Naive thymus-derived CD4-positive, alpha-beta T cell (primary cell): ENCODE results near the gene DENND4A. TPM values are rescaled to one million over a fixed set of nuclear protein-coding genes. Genes with fewer than 3 reads are reported as not detected.
A peak's percentile ranks its signal among the peaks of the same experiment; 100 is the strongest.

ENCODE experiments used
- ATAC-seq: fragments of 150-1000 bp; cut with Tn5 transposase; 2 replicates; pipeline ENCODE4 v1.10.0; 2021; ENCODE audit warnings: mild to moderate bottlenecking, moderate library complexity
- CTCF ChIA-PET: fragments of 350-600 bp; sonication (Branson Sonifier 250); formaldehyde crosslinking; loops from one replicate; lab custom pipeline; 2021; ENCODE audit warnings: antibody characterized with exemption; lab: Charles Lee
- POLR2A ChIA-PET: fragments of 350-600 bp; sonication (Branson Sonifier 250); formaldehyde crosslinking; loops from one replicate; lab custom pipeline; 2021; ENCODE audit warnings: antibody characterized with exemption, inconsistent platforms; lab: Charles Lee
- DNase-seq, 9 donors: peaks; one replicate each; pipeline versions ENCODE4 v3.0.0 to v3.0.0-alpha.2; 2020 to 2022; ENCODE audit warnings: mixed read lengths in 1 of 9
- H3K27ac ChIP-seq: one replicate; pipeline ENCODE4 v1.7.0; 2013; ENCODE audit warnings: mild to moderate bottlenecking, low read depth, low read length, moderate library complexity
- H3K27me3 ChIP-seq, 2 donors: one replicate each; pipeline ENCODE4 v1.7.0; 2013; ENCODE audit warnings: low read length in 2 of 2, mild to moderate bottlenecking in 2 of 2, moderate library complexity in 2 of 2; ENCODE audit not compliant: control insufficient read depth in 2 of 2, insufficient read depth in 2 of 2
- H3K36me3 ChIP-seq, 3 experiments: 1 replicate in 2 of 3; 2 replicates in 1 of 3; pipeline ENCODE4 v1.7.0; 2013; ENCODE audit warnings: low read length in 3 of 3, mild to moderate bottlenecking in 3 of 3, moderate library complexity in 1 of 3; ENCODE audit not compliant: insufficient read depth in 3 of 3, control insufficient read depth in 2 of 3
- H3K4me1 ChIP-seq, 2 donors: one replicate each; pipeline ENCODE4 v1.7.0; 2013; ENCODE audit warnings: low read length in 2 of 2, mild to moderate bottlenecking in 2 of 2, moderate library complexity in 1 of 2; ENCODE audit not compliant: control insufficient read depth in 2 of 2, insufficient read depth in 2 of 2
- H3K4me3 ChIP-seq: 2 replicates; pipeline ENCODE4 v1.7.0; 2013; ENCODE audit warnings: mild to moderate bottlenecking, low read length
- H3K9me3 ChIP-seq, 3 experiments: 1 replicate in 2 of 3; 2 replicates in 1 of 3; pipeline ENCODE4 v1.7.0; 2013; ENCODE audit warnings: low read length in 3 of 3; ENCODE audit not compliant: control insufficient read depth in 2 of 3
- H3K27ac Mint-ChIP-seq, 9 donors: one replicate each; pipeline ENCODE4 v1.8.0; 2020 to 2022; ENCODE audit warnings: mixed read lengths in 9 of 9, mild to moderate bottlenecking in 8 of 9, moderate library complexity in 5 of 9, inconsistent platforms in 2 of 9
- H3K27me3 Mint-ChIP-seq, 5 donors: one replicate each; pipeline ENCODE4 v1.8.0; 2021 to 2022; ENCODE audit warnings: mixed read lengths in 5 of 5, mild to moderate bottlenecking in 1 of 5
- H3K36me3 Mint-ChIP-seq, 5 donors: one replicate each; pipeline ENCODE4 v1.8.0; 2020 to 2022; ENCODE audit warnings: mixed read lengths in 5 of 5, mild to moderate bottlenecking in 3 of 5, inconsistent platforms in 1 of 5
- H3K4me1 Mint-ChIP-seq, 7 donors: one replicate each; pipeline ENCODE4 v1.8.0; 2020 to 2022; ENCODE audit warnings: mixed read lengths in 7 of 7, mild to moderate bottlenecking in 3 of 7, inconsistent platforms in 1 of 7
- H3K4me3 Mint-ChIP-seq, 10 donors: one replicate each; pipeline ENCODE4 v1.8.0; 2020 to 2022; ENCODE audit warnings: mild to moderate bottlenecking in 10 of 10, mixed read lengths in 10 of 10, moderate library complexity in 6 of 10, inconsistent platforms in 2 of 10
- H3K9me3 Mint-ChIP-seq, 11 donors: one replicate each; pipeline ENCODE4 v1.8.0; 2020 to 2022; ENCODE audit warnings: mixed read lengths in 11 of 11, mild to moderate bottlenecking in 4 of 11, inconsistent platforms in 1 of 11, moderate library complexity in 1 of 11
- intact Hi-C, 2 donors: fragments of 100-400 bp; cut with micrococcal nuclease; formaldehyde crosslinking; loops; one replicate each; pipeline ENCODE4 v1.15.1; 2023
- polyA plus RNA-seq, 2 donors: library from polyadenylated mRNA; unstranded; fragments of 300-500 nt; fragmentation: Illumina TruSeq; gene quantifications; one replicate each; pipeline ENCODE4 v1.2.3, GENCODE V29; 2021
- total RNA-seq, 6 experiments: library from RNA in 5 of 6; stranded (reverse) in 5 of 6; gene quantifications; 1 replicate in 5 of 6; 2 replicates in 1 of 6; pipeline ENCODE4 v1.2.3 and lab custom pipeline; 2021 to 2026

DENND4A gene
- total and polyA plus RNA-seq, 7 experiments from 2014 or later = 14.1 to 67.9 (median 59.1) TPM

GRCh38 chr15:65829130-65829764 lies 37.2 kb upstream of the DENND4A start:
- Histone ChIP-seq H3K27ac (peak overlapping the region; percentile 78), H3K36me3 (no peaks in the 10 kb centered on the region), H3K4me3 (peak overlapping the region; percentile 39), H3K4me1 (peaks cover 51 to 60% of the 10 kb centered on the region in 2 donors), H3K27me3 (no peaks in the 10 kb centered on the region), H3K9me3 (no peaks in the 10 kb centered on the region)
- Mint-ChIP-seq H3K27ac (peak overlapping the region; percentile 90 to 99 (median 96)), H3K27me3 (no peaks in the 10 kb centered on the region), H3K9me3 (no peaks in the 10 kb centered on the region), H3K36me3 (peaks cover 0 to 5% (median 0%) of the 10 kb centered on the region in 5 donors), H3K4me3 (peak overlapping the region; percentile 52 to 84 (median 74)), H3K4me1 (peaks cover 45 to 81% (median 64%) of the 10 kb centered on the region in 7 donors)
- ATAC-seq (peak; percentile 65), DNase-seq (peak in 7 of 9 donors; percentile 37 to 73 (median 61))
- intact Hi-C loops = loop anchor here (1.0 to 2.0 kb wide), 7 partner anchors 22 to 218 kb away; partner anchors contain the start of genes INTS14 (in 1 of the 2) and RAB11A (in 1 of the 2)
- ChIA-PET CTCF (interaction anchor here (0.7 to 1.4 kb wide), 12 partner anchors 9 to 188 kb away, joined by 3 to 9 read pairs (median 4); partner anchors contain the start of gene DENND4A), POLR2A (interaction anchor here (0.6 to 1.5 kb wide), 9 partner anchors 10 to 60 kb away, joined by 4 to 31 read pairs (median 5); partner anchors contain the start of genes DENND4A and RAB11A)

GRCh38 chr15:65828585-65828984 lies 36.5 kb upstream of the DENND4A start:
- H3K4me1 ChIP-seq = peaks cover 44 to 57% of the 10 kb centered on the region in 2 donors

GRCh38 chr15:65827065-65827464 lies 35.0 kb upstream of the DENND4A start:
- Histone ChIP-seq H3K4me1 (peaks cover 31 to 42% of the 10 kb centered on the region in 2 donors), H3K9me3 (no peaks in the 10 kb centered on the region), H3K27ac (peak overlapping the region; percentile 78), H3K4me3 (peak overlapping the region; percentile 25), H3K27me3 (no peaks in the 10 kb centered on the region), H3K36me3 (no peaks in the 10 kb centered on the region)
- ATAC-seq (peak; percentile 32), DNase-seq (peak in 5 of 9 donors; percentile 32 to 43 (median 40))
- Mint-ChIP-seq H3K27ac (peak overlapping the region; percentile 86 to 99 (median 96)), H3K36me3 (peaks cover 0 to 5% (median 0%) of the 10 kb centered on the region in 5 donors), H3K9me3 (no peaks in the 10 kb centered on the region), H3K4me3 (peak overlapping the region; percentile 60 to 85 (median 74)), H3K4me1 (peaks cover 31 to 69% (median 51%) of the 10 kb centered on the region in 7 donors), H3K27me3 (no peaks in the 10 kb centered on the region)
- CTCF ChIA-PET = interaction anchor here (0.6 to 1.2 kb wide), 3 partner anchors 18 to 100 kb away, joined by 3 to 6 read pairs (median 4); no protein-coding TSS in a partner anchor
- POLR2A ChIA-PET = interaction anchor here (1.1 to 2.3 kb wide), 4 partner anchors 11 to 36 kb away, joined by 3 to 23 read pairs (median 4); partner anchors contain the start of gene DENND4A
- intact Hi-C loops = no loop called here

More at GRCh38 chr15:65828585-65828984, 36.5 kb upstream of the DENND4A start:
- no peaks in the 10 kb centered on the region for H3K9me3 Mint-ChIP-seq
- Histone ChIP-seq H3K9me3 (no peaks in the 10 kb centered on the region), H3K27me3 (no peaks in the 10 kb centered on the region), H3K27ac (peak overlapping the region; percentile 78), H3K36me3 (no peaks in the 10 kb centered on the region), H3K4me3 (peak overlapping the region; percentile 39)
- intact Hi-C loops = loop anchor here (1.0 to 2.0 kb wide), 8 partner anchors 9 to 218 kb away; partner anchors contain the start of genes DENND4A (in 1 of the 2), INTS14 (in 1 of the 2) and RAB11A (in 1 of the 2)
- CTCF ChIA-PET = interaction anchor here (0.7 to 1.4 kb wide), 12 partner anchors 8 to 187 kb away, joined by 3 to 9 read pairs (median 4); partner anchors contain the start of gene DENND4A
- peak overlapping the region; percentile 90 to 99 (median 96) for H3K27ac Mint-ChIP-seq
- DNase-seq (peak in 7 of 9 donors; percentile 64 to 85 (median 77)), ATAC-seq (peak; percentile 90)
- H3K27me3 Mint-ChIP-seq = no peaks in the 10 kb centered on the region
- peaks cover 43 to 77% (median 64%) of the 10 kb centered on the region in 7 donors for H3K4me1 Mint-ChIP-seq
- H3K36me3 Mint-ChIP-seq = peaks cover 0 to 5% (median 0%) of the 10 kb centered on the region in 5 donors
- H3K4me3 Mint-ChIP-seq = peak overlapping the region; percentile 52 to 84 (median 74)
- POLR2A ChIA-PET = interaction anchor here (0.5 to 1.5 kb wide), 9 partner anchors 10 to 92 kb away, joined by 3 to 31 read pairs (median 5); partner anchors contain the start of genes DENND4A and RAB11A

GRCh38 chr15:65824941-65825544 lies 33.0 kb upstream of the DENND4A start:
- no peaks in the 10 kb centered on the region for H3K9me3 Mint-ChIP-seq
- no peaks in the 10 kb centered on the region for H3K27me3 Mint-ChIP-seq
- ChIA-PET POLR2A (interaction anchor here (1.5 to 1.6 kb wide), 3 partner anchors 8 to 44 kb away, joined by 3 to 6 read pairs (median 4); partner anchors contain the start of gene RAB11A), CTCF (interaction anchor here (0.8 to 1.5 kb wide), 2 partner anchors 9 to 33 kb away, joined by 3 to 4 read pairs; partner anchors contain the start of gene DENND4A)
- no peaks in the 10 kb centered on the region for H3K9me3 ChIP-seq
- H3K27ac Mint-ChIP-seq = peak overlapping the region in 2 of 9 donors; percentile 36 to 37
- H3K36me3 Mint-ChIP-seq = peaks cover 0 to 5% (median 0%) of the 10 kb centered on the region in 5 donors
- no peak overlapping the region for H3K4me3 Mint-ChIP-seq
- H3K4me1 Mint-ChIP-seq = peaks cover 35 to 73% (median 53%) of the 10 kb centered on the region in 7 donors
- no peaks in the 10 kb centered on the region for H3K36me3 ChIP-seq
- DNase-seq (no peak), ATAC-seq (no peak)
- H3K4me3 ChIP-seq = no peak overlapping the region
- no peak overlapping the region for H3K27ac ChIP-seq
- intact Hi-C loops = no loop called here
- peaks cover 30 to 45% of the 10 kb centered on the region in 2 donors for H3K4me1 ChIP-seq
- H3K27me3 ChIP-seq = no peaks in the 10 kb centered on the region

- H3K27me3 ChIP-seq = no peaks in the 10 kb centered on the region
- no peak overlapping the region for H3K4me3 ChIP-seq
- Mint-ChIP-seq H3K27ac (peak overlapping the region in 7 of 9 donors; percentile 10 to 78 (median 50)), H3K9me3 (no peaks in the 10 kb centered on the region), H3K4me3 (no peak overlapping the region), H3K36me3 (peaks cover 0 to 5% (median 0%) of the 10 kb centered on the region in 5 donors), H3K4me1 (peaks cover 42 to 77% (median 56%) of the 10 kb centered on the region in 7 donors), H3K27me3 (no peaks in the 10 kb centered on the region)
- ChIA-PET CTCF (interaction anchor here (1.5 kb wide), 1 partner anchor 8 kb away, joined by 3 read pairs; no protein-coding TSS in a partner anchor), POLR2A (interaction anchor here (1.3 to 2.8 kb wide), 5 partner anchors 8 to 45 kb away, joined by 3 to 16 read pairs (median 4); partner anchors contain the start of genes DENND4A and RAB11A)
- H3K9me3 ChIP-seq = no peaks in the 10 kb centered on the region
- peaks cover 33 to 47% of the 10 kb centered on the region in 2 donors for H3K4me1 ChIP-seq
- DNase-seq = peak in 1 of 9 donors; percentile 34
- ATAC-seq = no peak
- intact Hi-C loops = no loop called here
- H3K36me3 ChIP-seq = no peaks in the 10 kb centered on the region
- no peak overlapping the region for H3K27ac ChIP-seq
These were observed 32.1 kb upstream of the DENND4A start for GRCh38 chr15:65824031-65824743.
